Hepatocyte (in vitro differentiated cells): Measurements from ENCODE around the gene ASS1. TPM values are rescaled to one million over a fixed set of nuclear protein-coding genes. Genes with fewer than 3 reads are reported as not detected.

ENCODE experiments used
- DNase-seq: peaks from one replicate; pipeline ENCODE4 v3.0.0-alpha.2; 2016; ENCODE audit warnings: low spot score
- H2AFZ ChIP-seq: fragments of 200-600 bp; sonication (generic); 2 replicates; pipeline ENCODE4 v1.6.0; 2016; ENCODE audit warnings: antibody characterized with exemption, mild to moderate bottlenecking
- H3K27ac ChIP-seq: fragments of 200-600 bp; sonication (generic); 2 replicates; pipeline ENCODE4 v1.5.1; 2016; ENCODE audit warnings: mild to moderate bottlenecking
- H3K27me3 ChIP-seq: fragments of 200-600 bp; sonication (generic); 2 replicates; pipeline ENCODE4 v1.6.1; 2016
- H3K36me3 ChIP-seq: fragments of 200-600 bp; sonication (generic); replicated peaks from 2 replicates; pipeline ENCODE4 v1.5.1; 2016; ENCODE audit warnings: low read depth; ENCODE audit not compliant: insufficient read depth
- H3K4me1 ChIP-seq: fragments of 200-600 bp; sonication (generic); 2 replicates; pipeline ENCODE4 v1.5.1; 2016; ENCODE audit warnings: mild to moderate bottlenecking, moderate library complexity; ENCODE audit not compliant: insufficient read depth
- H3K4me2 ChIP-seq: fragments of 200-600 bp; sonication (generic); 2 replicates; pipeline ENCODE4 v1.6.0; 2016
- H3K4me3 ChIP-seq: fragments of 200-600 bp; sonication (generic); 2 replicates; pipeline ENCODE4 v1.5.1; 2016; ENCODE audit warnings: mild to moderate bottlenecking
- H3K79me2 ChIP-seq: fragments of 200-600 bp; sonication (generic); 2 replicates; pipeline ENCODE4 v1.6.0; 2017; ENCODE audit warnings: mild to moderate bottlenecking
- H3K9me2 ChIP-seq: fragments of 200-600 bp; sonication (generic); replicated peaks from 2 replicates; pipeline ENCODE4 v1.6.0; 2017; ENCODE audit warnings: mild to moderate bottlenecking; ENCODE audit not compliant: insufficient read depth
- H3K9me3 ChIP-seq: fragments of 200-600 bp; sonication (generic); 2 replicates; pipeline ENCODE4 v1.5.1; 2016; ENCODE audit warnings: low read depth, mild to moderate bottlenecking
- H4K20me1 ChIP-seq: fragments of 200-600 bp; sonication (generic); 2 replicates; pipeline ENCODE4 v1.6.0; 2016; ENCODE audit warnings: mild to moderate bottlenecking; ENCODE audit not compliant: insufficient read depth, poor library complexity, severe bottlenecking
- EZH2 ChIP-seq: fragments of 200-600 bp; sonication (generic); IDR thresholded peaks from 2 replicates; pipeline ENCODE4 v1.6.1; 2016; ENCODE audit warnings: antibody characterized with exemption, mild to moderate bottlenecking, borderline replicate concordance
- EZH2phosphoT487 ChIP-seq: fragments of 200-600 bp; sonication (generic); IDR thresholded peaks from one replicate; pipeline ENCODE4 v1.6.1; 2018; ENCODE audit warnings: antibody characterized with exemption, mild to moderate bottlenecking, low read depth, moderate library complexity; ENCODE audit not compliant: unreplicated experiment, severe bottlenecking
- WGBS: methylation state at CpG from one replicate; pipeline ENCODE4 v1.1.6; 2016; ENCODE audit warnings: low lambda C conversion rate; ENCODE audit errors: missing lambda C conversion rate; 5-methylcytosine and 5-hydroxymethylcytosine counted together
- polyA plus RNA-seq: library from polyadenylated mRNA; unstranded; fragments of >200 nt; fragmentation: Nextera tagmentation; extraction: Ambion mirVana; gene quantifications from 2 replicates; pipeline ENCODE4 v1.2.1, GENCODE V29; 2016
- total RNA-seq: library from RNA; depleted of rRNA; stranded (reverse); fragments of >200 nt; gene quantifications from 2 replicates; pipeline ENCODE4 v1.2.3, GENCODE V29; 2014
- TF ChIP-seq, protein P1 (sequence below): fragments of 200-600 bp; sonication (generic); IDR thresholded peaks from 2 replicates; pipeline ENCODE4 v1.5.1; 2016; ENCODE audit warnings: antibody characterized with exemption, mild to moderate bottlenecking; ENCODE audit not compliant: poor library complexity

Gene ASS1
- total and polyA plus RNA-seq, 2 experiments from 2014 or later, result 145 to 292 TPM

DNA sequence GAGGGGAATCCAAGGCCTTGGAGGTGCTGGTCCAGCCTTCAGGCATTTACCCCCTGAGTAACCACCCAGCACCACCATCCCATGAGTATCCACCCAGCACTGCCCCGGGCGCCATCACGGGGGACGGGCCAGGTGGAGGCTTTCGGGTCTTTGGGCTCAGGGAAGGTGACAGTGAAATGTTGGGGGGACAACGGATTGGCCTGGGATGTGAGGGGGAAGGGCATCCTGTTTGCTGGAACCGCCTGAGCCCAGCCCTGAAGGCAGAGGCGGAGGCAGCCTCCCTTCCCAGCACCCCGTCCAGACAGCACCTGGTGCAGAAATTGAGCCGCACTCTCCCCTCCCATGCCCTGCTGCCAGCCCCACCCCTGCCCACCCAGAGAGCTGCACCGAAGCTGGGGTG, 17.0 kb downstream of the ASS1 start:
- H3K36me3 ChIP-seq, result no peaks in the 10 kb centered on the region
- no peak overlapping the region for H3K27ac ChIP-seq
- H2AFZ ChIP-seq, result no peak overlapping the region
- no peaks in the 10 kb centered on the region for H3K9me2 ChIP-seq
- no peak for DNase-seq
- H3K27me3 ChIP-seq, result no peaks in the 10 kb centered on the region
- H3K79me2 ChIP-seq, result no peaks in the 10 kb centered on the region
- H3K4me2 ChIP-seq, result no peak overlapping the region
- H3K4me3 ChIP-seq, result no peak overlapping the region
- WGBS, result 87% methylated on average over 10 of the region's 11 CpGs
- TF ChIP-seq EZH2phosphoT487 (no peak), EZH2 (no peak)
- TF ChIP-seq, protein P1, sequence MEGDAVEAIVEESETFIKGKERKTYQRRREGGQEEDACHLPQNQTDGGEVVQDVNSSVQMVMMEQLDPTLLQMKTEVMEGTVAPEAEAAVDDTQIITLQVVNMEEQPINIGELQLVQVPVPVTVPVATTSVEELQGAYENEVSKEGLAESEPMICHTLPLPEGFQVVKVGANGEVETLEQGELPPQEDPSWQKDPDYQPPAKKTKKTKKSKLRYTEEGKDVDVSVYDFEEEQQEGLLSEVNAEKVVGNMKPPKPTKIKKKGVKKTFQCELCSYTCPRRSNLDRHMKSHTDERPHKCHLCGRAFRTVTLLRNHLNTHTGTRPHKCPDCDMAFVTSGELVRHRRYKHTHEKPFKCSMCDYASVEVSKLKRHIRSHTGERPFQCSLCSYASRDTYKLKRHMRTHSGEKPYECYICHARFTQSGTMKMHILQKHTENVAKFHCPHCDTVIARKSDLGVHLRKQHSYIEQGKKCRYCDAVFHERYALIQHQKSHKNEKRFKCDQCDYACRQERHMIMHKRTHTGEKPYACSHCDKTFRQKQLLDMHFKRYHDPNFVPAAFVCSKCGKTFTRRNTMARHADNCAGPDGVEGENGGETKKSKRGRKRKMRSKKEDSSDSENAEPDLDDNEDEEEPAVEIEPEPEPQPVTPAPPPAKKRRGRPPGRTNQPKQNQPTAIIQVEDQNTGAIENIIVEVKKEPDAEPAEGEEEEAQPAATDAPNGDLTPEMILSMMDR, result no peak
- H4K20me1 ChIP-seq, result no peaks in the 10 kb centered on the region
- H3K4me1 ChIP-seq, result no peaks in the 10 kb centered on the region
- no peaks in the 10 kb centered on the region for H3K9me3 ChIP-seq

DNA sequence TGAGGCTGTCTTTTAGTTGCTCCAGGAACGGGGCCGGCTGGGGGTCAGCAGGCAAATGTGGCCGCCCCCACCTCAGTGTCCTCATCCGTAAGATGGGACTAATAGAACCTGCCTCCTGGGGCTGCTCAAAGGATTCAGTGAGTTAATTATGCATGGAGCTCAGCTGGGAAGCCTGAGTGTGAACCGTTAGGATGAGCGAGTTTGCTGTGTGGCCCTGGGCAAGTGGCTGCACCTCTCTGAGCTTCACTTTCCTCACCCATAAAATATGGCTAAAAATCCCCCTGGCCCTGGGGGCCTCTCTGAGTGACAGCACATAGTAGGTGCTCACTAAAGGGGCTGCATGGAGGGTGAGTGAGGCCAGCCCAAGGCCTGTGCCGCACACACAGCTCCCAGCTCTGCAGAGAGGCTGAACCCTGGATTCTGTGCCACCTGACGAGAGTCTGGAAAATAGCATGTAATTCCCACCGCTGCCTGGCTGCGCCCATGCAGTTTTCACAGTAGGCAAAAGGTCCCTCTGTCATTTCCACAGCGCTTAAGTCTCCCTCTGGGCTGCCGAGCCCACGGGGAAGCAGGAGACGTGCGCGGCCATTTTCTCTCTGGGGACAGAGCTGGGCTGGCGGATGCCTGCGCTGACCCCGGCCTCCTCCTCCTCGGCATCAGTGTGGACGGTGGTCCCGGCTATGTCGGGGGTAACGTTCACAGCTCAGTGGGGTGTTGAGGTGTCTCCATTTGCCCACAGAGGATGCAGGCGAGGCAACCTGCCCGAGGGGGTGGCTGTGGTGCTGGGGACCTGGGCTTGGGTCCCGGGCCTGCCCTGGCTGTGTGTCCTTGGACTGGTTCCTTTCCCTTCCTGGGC, 18.2 kb downstream of the ASS1 start:
- 92% methylated on average over 27 of the region's 27 CpGs for WGBS
- H3K4me1 ChIP-seq, result no peaks in the 10 kb centered on the region
- H3K9me2 ChIP-seq, result no peaks in the 10 kb centered on the region
- TF ChIP-seq EZH2 (no peak), EZH2phosphoT487 (no peak)
- TF ChIP-seq, protein P1, result no peak
- H4K20me1 ChIP-seq, result no peaks in the 10 kb centered on the region
- H3K36me3 ChIP-seq, result no peaks in the 10 kb centered on the region
- no peak overlapping the region for H3K4me3 ChIP-seq
- no peaks in the 10 kb centered on the region for H3K27me3 ChIP-seq
- no peaks in the 10 kb centered on the region for H3K79me2 ChIP-seq
- DNase-seq, result no peak
- H2AFZ ChIP-seq, result no peak overlapping the region
- H3K4me2 ChIP-seq, result no peak overlapping the region
- no peak overlapping the region for H3K27ac ChIP-seq
- no peaks in the 10 kb centered on the region for H3K9me3 ChIP-seq

DNA sequence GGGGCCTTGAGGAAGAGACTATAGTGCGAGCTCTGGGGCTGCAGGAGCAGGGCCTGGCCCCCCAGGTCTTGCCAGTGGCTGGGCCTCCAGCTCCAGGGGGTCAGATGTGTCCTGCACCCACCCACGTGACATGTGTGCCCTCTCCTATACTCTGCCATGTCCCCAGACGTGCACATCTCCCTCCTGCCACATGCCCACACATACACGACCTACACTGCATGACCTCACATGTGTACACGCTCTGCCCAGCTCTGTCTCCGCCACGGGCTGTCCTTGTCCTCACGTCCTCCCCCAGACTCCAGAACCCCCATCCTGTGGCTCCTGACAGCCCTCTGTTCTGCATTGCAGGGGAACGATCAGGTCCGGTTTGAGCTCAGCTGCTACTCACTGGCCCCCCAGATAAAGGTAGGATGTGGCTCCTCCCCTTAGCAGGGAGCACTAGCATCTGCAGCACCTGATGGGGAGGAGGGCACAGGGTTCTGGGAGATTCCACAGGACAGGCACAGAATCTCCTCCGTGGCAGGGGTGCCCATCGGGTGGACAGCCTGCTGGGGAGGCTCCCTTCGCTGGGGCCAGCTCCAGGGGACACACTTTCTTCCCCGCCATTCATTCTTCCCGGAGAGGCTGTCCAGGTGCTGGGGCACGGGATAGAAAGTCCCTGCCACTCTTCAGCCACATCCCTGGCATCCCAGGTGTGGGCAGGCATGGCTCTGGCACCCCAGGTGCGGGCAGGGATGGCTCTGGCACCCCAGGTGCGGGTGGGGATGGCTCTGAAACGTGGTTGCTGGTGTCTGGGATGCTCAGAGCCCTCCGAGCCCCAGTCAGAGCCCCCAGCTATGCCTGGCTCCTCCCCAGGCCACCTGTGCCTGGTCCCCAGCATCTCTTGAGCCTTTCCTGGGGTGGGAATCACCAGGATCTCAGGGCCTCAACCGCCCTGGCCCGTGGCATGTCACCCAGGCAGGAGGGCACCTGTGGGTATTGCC, 19.3 kb downstream of the ASS1 start:
- Histone ChIP-seq H3K27ac (no peak overlapping the region), H3K36me3 (no peaks in the 10 kb centered on the region), H3K9me3 (no peaks in the 10 kb centered on the region), H3K79me2 (no peaks in the 10 kb centered on the region), H3K9me2 (no peaks in the 10 kb centered on the region), H3K4me2 (no peak overlapping the region), H2AFZ (no peak overlapping the region), H3K4me3 (no peak overlapping the region), H3K27me3 (no peaks in the 10 kb centered on the region), H4K20me1 (no peaks in the 10 kb centered on the region), H3K4me1 (no peaks in the 10 kb centered on the region)
- no peak for DNase-seq
- WGBS, result 85% methylated on average over 22 of the region's 22 CpGs
- TF ChIP-seq, protein P1, result no peak
- TF ChIP-seq EZH2 (no peak), EZH2phosphoT487 (no peak)
